Thyroid gland (tissue), 4 donors: ENCODE measurements around the gene MASP1.

Experiments used
- CTCF ChIP-seq, 6 experiments: fragments of 200-600 bp in 3 of 6; fragments of 450-650 bp in 3 of 6; sonication (generic) in 3 of 6; IDR thresholded peaks; one replicate each; pipeline ENCODE4 v1.5.1; 2016 to 2019; ENCODE audit warnings: antibody characterized with exemption in 6 of 6, mild to moderate bottlenecking in 2 of 6, inconsistent platforms in 1 of 6, moderate library complexity in 1 of 6
- POLR2A ChIP-seq, 2 donors: fragments of 450-650 bp; IDR thresholded peaks; one replicate each; pipeline ENCODE4 v1.6.1; 2017; ENCODE audit warnings: antibody characterized with exemption in 2 of 2, mild to moderate bottlenecking in 2 of 2, moderate library complexity in 1 of 2

GRCh38 chr3:187247398-187247797 lies 44.1 kb downstream of the MASP1 start:
- no peak for TF ChIP-seq CTCF (IDR thresholded peaks at IDR 0.05)
- no peak for TF ChIP-seq POLR2A (IDR thresholded peaks at IDR 0.05)
